ENCODE results near the gene ATP2A3.

GRCh38 chr17:3894188-3894587 lies 70.0 kb downstream of the ATP2A3 start:
- TF ChIP-seq CTCF (IDR thresholded peaks at IDR 0.05) (no peak), POLR2A (IDR thresholded peaks at IDR 0.05) (no peak)
